Embryonic facial prominence (tissue), 1 donor: ENCODE results near the gene HMOX1.

Source experiments
- DNase-seq: peaks from one replicate; pipeline ENCODE4 v3.0.0-alpha.2; 2016; ENCODE audit errors: extremely low spot score

HMOX1 gene

DNA sequence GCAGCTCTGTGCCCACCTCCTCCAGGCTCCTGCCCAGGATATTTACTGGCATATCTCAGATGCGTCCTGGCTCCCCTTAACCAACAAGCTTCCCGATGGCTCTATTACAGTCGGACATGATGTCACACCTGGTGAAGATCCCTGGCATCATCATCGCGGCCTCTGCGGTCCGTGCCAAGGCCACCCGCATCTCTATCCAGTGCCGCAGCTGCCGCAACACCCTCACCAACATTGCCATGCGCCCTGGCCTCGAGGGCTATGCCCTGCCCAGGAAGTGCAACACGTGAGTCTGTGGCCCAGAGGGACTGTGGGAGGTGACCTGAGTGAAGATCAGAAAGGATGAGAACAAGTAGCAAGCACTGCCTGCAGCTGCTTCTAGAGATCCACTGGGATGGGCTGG is 25.5 kb downstream of the HMOX1 start:
- DNase-seq = no peak

DNA sequence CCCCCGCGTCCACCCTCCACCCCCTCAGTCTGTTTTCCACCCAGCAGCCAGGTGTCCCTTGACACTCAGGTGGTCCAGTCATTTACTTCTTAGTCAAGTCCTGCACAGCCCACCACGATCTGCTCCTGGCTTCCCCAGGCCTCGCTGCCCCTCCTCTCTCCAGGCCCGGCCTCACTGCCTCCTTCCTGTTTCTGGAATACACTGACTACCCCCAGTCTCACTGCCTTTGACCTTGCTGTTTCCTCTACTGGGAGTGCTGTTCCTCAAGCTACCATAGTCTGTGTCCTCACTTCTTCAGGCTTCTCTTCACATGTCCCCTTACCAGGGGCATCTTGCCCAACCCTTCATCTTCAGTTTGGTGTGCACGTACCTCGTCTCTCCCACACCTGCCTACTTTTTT is 26.5 kb downstream of the HMOX1 start:
- DNase-seq = no peak

GRCh38 chr22:35409783-35410662 is 29.1 kb downstream of the HMOX1 start:
- DNase-seq = no peak

GRCh38 chr22:35410663-35411034 is 29.8 kb downstream of the HMOX1 start:
- DNase-seq = no peak

DNA sequence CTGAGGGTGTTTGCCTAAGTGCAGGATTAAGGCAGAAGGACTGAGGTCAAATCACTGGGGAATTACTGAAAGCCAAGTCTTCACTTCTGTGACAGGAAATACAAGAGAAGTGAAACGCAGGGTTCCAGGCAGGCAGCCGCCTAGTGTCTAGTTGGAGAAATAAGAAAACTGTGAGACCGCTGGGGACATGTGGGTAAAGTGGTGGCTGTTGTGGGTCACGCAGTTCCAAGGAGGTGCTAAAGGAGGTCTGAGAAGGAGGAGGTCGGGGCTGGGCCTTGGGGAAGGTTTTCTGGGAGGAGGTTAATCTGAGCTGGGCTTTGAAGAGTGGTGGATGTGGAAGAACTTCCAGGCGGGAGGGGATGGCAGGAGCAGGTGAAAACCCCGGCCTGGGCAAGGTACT is 30.2 kb downstream of the HMOX1 start:
- no peak for DNase-seq

DNA sequence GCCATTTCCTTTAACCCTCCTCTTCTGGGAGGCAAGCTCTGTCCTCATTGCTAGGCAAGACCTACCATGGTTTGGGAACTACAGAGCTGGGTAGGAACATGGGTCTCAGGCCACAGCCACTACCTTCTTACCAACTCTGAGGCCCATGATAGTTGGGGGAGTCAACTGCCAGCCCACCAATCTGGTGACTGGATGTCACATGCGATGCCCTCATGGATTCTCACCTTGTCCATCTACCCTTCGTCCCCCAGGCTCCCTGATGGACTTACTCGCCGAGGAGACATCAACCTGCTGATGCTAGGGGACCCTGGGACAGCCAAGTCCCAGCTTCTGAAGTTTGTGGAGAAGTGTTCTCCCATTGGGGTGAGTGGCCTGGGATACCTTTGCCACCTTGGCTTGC is 32.7 kb downstream of the HMOX1 start:
- no peak for DNase-seq

DNA sequence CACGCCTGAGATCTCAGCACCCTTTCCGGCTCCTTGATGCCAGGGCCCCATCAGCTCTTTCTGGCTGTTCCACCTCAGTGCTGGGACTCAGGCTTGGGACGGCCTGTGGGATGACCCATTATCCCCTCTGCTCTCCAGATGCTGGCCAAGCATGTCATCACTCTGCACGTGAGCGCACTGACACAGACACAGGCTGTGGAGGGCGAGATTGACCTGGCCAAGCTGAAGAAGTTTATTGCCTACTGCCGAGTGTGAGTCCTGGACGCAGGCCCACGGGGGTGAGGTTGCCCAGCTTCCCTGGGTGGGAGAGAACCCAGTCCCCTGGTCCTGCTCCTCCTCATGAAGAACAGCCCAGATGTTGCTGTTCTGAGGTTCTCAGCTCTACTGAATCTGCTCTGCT is 36.7 kb downstream of the HMOX1 start:
- no peak for DNase-seq

DNA sequence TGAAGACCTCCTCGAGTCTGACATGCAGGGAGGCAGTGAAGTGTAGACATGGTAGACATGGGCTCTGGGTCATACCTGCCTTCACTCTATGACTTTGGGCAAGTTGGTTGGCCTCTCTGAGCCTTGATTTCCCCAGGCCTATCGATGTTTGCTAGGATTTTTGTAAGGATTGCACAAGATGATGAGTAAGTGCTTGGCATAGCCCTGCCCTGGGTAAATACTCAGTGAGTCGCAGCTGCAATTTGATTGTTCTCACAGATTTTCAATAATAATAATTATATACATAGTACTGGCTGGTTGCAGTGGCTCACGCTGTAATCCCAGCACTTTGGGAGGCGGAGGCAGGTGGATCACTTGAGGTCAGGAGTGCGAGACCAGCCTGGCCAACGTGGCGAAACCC is 37.2 kb downstream of the HMOX1 start:
- DNase-seq = no peak

GRCh38 chr22:35418731-35419130 is 37.8 kb downstream of the HMOX1 start:
- no peak for DNase-seq

- DNase-seq = no peak
Measured at GRCh38 chr22:35419756-35420155, 38.9 kb downstream of the HMOX1 start.

DNA sequence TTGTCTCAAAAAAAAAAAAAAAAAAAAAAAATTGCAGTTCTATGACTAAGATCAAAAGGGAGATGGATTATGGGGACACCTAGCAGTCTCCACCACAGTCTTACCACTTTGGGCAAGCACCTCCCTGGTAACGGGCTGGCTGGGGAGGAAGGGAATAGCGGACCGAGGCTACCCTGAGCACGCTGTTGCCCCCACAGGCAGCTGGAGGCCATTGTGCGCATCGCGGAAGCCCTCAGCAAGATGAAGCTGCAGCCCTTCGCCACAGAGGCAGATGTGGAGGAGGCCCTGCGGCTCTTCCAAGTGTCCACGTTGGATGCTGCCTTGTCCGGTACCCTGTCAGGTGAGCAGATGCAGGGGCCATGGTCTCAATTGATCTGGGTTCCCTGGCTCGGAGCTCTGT is 40.2 kb downstream of the HMOX1 start:
- DNase-seq = no peak

GRCh38 chr22:35422145-35422544 is 41.2 kb downstream of the HMOX1 start:
- no peak for DNase-seq

GRCh38 chr22:35422936-35423335 is 42.0 kb downstream of the HMOX1 start:
- no peak for DNase-seq

DNA sequence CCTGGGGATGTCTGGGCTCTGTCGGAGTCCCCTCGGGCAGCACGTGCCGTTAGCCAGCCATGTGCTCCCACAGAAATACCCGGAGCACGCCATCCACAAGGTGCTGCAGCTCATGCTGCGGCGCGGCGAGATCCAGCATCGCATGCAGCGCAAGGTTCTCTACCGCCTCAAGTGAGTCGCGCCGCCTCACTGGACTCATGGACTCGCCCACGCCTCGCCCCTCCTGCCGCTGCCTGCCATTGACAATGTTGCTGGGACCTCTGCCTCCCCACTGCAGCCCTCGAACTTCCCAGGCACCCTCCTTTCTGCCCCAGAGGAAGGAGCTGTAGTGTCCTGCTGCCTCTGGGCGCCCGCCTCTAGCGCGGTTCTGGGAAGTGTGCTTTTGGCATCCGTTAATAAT is 43.2 kb downstream of the HMOX1 start:
- no peak for DNase-seq

DNA sequence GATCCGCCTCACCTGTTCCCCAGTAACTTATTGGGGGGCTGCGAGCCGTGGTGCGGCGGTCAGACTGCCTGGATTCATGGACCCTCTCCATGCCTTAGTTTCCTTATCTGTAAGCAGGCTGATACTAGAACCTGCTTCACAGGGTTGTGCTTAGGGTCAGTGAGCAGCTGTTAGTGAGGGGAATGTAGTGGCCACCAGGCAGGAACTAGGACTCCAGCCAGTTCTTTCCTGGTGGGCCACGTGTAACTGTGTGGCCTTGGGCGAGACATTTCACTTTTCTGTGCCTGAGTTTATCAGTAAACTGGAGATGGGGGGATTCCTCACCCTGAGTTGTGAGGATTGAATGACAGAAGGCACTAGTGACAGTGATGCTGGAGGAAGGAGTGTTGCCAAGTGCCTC is 43.9 kb downstream of the HMOX1 start:
- DNase-seq = no peak

- DNase-seq = no peak
Measured at GRCh38 chr22:35425546-35425945, 44.6 kb downstream of the HMOX1 start.

- no peak for DNase-seq
Measured at GRCh38 chr22:35425971-35426800, 45.3 kb downstream of the HMOX1 start.

GRCh38 chr22:35426801-35427140 is 45.9 kb downstream of the HMOX1 start:
- DNase-seq = no peak

DNA sequence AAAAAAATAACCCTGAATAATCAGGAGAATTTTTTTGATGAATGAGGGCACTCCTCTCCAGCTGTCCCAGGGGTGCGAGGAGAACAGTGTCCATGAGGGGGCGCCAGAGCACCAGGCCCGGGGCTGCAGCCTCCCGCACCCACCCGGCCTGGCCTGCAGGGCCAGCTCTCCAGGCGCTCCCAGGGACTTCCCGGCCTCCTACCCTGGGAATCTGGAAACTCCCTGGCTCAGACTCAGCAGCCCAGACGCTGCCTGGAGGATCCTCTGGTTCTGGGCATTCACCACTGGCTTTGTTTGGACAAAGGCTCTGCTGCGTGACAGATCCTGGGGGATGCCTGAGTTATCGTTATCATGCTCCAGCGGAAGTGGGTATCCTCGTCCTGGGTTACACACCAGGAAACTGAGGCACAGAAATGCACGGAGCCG is 50.0 kb downstream of the HMOX1 start:
- peak; percentile 32 for DNase-seq

DNA sequence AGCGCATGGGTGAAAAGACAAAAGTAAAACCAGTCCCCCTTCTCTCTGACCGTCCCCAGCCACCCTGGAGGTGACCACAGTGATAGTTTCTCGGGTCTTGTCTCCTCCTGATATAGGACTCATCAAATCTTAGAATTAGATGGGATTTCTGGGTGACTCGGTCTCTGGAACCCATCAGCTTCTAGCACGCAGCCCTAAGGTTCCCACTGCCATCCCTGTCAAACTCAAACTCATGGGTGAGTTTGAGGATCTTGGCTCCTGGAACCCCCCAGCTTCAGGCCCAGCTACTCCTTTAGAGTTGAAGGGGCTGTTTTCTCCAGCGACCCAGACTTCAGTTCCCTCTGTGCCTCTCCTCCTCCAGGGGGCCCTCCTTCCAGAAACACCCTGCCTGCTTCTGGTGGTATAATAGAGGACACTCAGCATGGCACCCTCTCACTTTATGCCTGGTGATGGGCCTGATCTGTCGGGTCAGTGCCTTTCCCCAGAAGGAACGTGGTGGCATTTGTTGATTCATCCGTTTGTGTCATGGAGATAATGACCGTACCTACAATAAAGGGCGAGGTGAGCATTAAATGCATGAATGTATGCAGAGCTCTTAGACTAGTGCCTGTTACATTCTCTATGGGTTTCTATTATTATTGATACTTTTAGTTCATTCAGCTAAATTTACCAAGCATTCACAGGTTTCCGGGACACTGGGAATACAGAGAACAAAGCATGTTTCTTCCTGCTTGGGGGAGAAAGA is 50.8 kb downstream of the HMOX1 start:
- DNase-seq = no peak

DNA sequence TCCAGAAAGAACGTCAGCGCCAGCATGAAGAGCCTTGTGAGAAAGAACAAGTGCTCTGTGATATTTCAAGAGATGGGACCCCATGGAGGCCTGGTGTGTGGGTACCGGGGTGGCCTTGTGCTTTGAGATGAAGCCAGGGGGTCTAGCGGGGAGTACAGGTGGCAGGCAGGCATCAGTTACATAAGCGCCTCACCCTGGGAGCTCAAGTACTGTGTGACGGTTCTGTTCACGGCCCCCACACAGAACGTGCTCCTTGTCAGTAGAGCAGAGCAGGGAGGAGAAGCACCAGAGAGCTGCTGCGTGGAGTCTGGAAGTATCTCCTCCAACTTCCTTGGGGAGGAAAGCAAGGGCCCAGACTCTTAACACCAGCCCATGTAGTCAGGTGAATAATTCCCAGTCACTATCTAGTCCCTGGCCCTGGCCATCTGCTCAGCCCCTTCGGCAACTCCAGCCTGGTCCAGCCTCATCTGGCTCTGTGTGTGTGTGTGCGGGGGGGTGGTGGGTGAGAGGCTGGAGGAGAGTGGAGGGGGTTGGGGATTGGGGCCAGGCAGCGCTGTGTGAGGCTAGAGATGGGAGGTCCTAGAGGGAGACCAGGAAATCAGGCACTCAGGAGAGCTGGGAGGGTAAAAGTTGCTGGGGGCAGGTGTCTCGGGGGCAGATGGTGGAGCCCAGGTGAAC is 51.5 kb downstream of the HMOX1 start:
- DNase-seq = no peak
